RPMI8226 (cell line): Measurements from ENCODE around the gene MORF4L1.
A peak's percentile ranks its signal among the peaks of the same experiment; 100 is the strongest.
"Not testable (repeated sequence)": the region's sequence is repeated elsewhere in the genome, so short reads cannot be mapped to it uniquely, and the experiment has no call there.

Experiments used
- DNase-seq: peaks from one replicate; pipeline ENCODE4 v3.0.0-alpha.2; 2015

MORF4L1 gene

GRCh38 chr15:78859971-78860719 is 12.5 kb upstream of the MORF4L1 start:
- peak; percentile 85 for DNase-seq

- not testable (repeated sequence) for DNase-seq
These were observed 7.1 kb upstream of the MORF4L1 start for GRCh38 chr15:78865585-78865984.

GRCh38 chr15:78866031-78866430 is 6.7 kb upstream of the MORF4L1 start:
- not testable (repeated sequence) for DNase-seq

- no peak for DNase-seq
These were observed 5.9 kb upstream of the MORF4L1 start for GRCh38 chr15:78866803-78867202.

GRCh38 chr15:78868366-78868765 is 4.3 kb upstream of the MORF4L1 start:
- no peak for DNase-seq

- peak; percentile 9 for DNase-seq
These were observed 1.1 kb upstream of the MORF4L1 start for GRCh38 chr15:78871483-78872127.

GRCh38 chr15:78872972-78873792 is 492 bp downstream of the MORF4L1 start:
- DNase-seq: peak; percentile 94

- peak; percentile 20 for DNase-seq
These were observed 1.4 kb downstream of the MORF4L1 start for GRCh38 chr15:78873793-78874765.

GRCh38 chr15:78875107-78875914 is 2.6 kb downstream of the MORF4L1 start:
- no peak for DNase-seq

GRCh38 chr15:78876954-78877353 is 4.3 kb downstream of the MORF4L1 start:
- DNase-seq: not testable (repeated sequence)

GRCh38 chr15:78878356-78878755 is 5.7 kb downstream of the MORF4L1 start:
- DNase-seq: no peak

GRCh38 chr15:78879517-78880241 is 7.0 kb downstream of the MORF4L1 start:
- no peak for DNase-seq

GRCh38 chr15:78880242-78880533 is 7.5 kb downstream of the MORF4L1 start:
- no peak for DNase-seq

GRCh38 chr15:78880813-78881212 is 8.1 kb downstream of the MORF4L1 start:
- DNase-seq: no peak

- no peak for DNase-seq
These were observed 9.0 kb downstream of the MORF4L1 start for GRCh38 chr15:78881681-78882080.

GRCh38 chr15:78889000-78889399 is 16.3 kb downstream of the MORF4L1 start:
- no peak for DNase-seq

GRCh38 chr15:78893538-78893937 is 20.8 kb downstream of the MORF4L1 start:
- no peak for DNase-seq

- no peak for DNase-seq
These were observed 22.8 kb downstream of the MORF4L1 start for GRCh38 chr15:78895471-78895870.

- no peak for DNase-seq
These were observed 25.9 kb downstream of the MORF4L1 start for GRCh38 chr15:78898540-78898939.

GRCh38 chr15:78900819-78901533 is 28.3 kb downstream of the MORF4L1 start:
- DNase-seq: not testable (repeated sequence)
